ENCODE results near the gene SNAI3.

SNAI3 gene

DNA sequence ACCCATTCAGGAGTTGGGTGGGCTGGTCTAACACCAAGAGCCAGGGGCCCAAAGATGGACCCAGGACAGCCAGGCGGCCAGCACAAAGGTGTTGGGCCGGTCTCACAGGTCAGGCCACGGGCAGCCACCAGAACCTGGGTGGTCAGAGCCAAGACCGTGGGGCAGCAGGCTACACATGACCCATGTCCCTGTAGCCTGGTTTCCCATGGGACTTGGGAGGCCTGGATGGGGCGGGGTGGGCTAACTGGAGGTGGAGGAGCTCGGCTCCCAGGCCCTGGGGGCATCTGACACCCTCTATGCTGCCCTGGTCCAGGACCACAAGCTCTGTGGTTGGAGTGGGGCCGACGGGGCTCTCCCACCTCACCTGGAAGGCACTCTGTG lies 37.2 kb upstream of the SNAI3 start:
- no peaks in the 10 kb centered on the region for H3K27me3 ChIP-seq (ENCODE audit: low read depth, low read length)
- no peaks in the 10 kb centered on the region for H3K79me2 ChIP-seq (ENCODE audit: low read length)
- no peaks in the 10 kb centered on the region for H4K20me1 ChIP-seq (ENCODE audit: insufficient read depth, low read length)
- peaks cover 10% of the 10 kb centered on the region for H3K36me3 ChIP-seq (replicated peaks; ENCODE audit: low read depth, low read length)
- no peaks in the 10 kb centered on the region for H3K4me1 ChIP-seq (ENCODE audit: low read length)
- TF ChIP-seq, protein P1, sequence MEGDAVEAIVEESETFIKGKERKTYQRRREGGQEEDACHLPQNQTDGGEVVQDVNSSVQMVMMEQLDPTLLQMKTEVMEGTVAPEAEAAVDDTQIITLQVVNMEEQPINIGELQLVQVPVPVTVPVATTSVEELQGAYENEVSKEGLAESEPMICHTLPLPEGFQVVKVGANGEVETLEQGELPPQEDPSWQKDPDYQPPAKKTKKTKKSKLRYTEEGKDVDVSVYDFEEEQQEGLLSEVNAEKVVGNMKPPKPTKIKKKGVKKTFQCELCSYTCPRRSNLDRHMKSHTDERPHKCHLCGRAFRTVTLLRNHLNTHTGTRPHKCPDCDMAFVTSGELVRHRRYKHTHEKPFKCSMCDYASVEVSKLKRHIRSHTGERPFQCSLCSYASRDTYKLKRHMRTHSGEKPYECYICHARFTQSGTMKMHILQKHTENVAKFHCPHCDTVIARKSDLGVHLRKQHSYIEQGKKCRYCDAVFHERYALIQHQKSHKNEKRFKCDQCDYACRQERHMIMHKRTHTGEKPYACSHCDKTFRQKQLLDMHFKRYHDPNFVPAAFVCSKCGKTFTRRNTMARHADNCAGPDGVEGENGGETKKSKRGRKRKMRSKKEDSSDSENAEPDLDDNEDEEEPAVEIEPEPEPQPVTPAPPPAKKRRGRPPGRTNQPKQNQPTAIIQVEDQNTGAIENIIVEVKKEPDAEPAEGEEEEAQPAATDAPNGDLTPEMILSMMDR (IDR thresholded peaks at IDR 0.05; ENCODE audit: low read depth, low read length) = no peak
- no peak for TF ChIP-seq EZH2phosphoT487 (IDR thresholded peaks at IDR 0.05; ENCODE audit: low read depth)
- H3K27ac ChIP-seq (ENCODE audit: low read length) = no peak overlapping the region
- H3K4me2 ChIP-seq (ENCODE audit: low read length) = no peak overlapping the region
- no peak overlapping the region for H3K4me3 ChIP-seq (ENCODE audit: low read length)
- no peak overlapping the region for H2AFZ ChIP-seq (ENCODE audit: low read depth, low read length)
- H3K9me3 ChIP-seq (ENCODE audit: insufficient read depth, low read length) = no peaks in the 10 kb centered on the region
- H3K9ac ChIP-seq (ENCODE audit: low read length) = no peak overlapping the region

DNA sequence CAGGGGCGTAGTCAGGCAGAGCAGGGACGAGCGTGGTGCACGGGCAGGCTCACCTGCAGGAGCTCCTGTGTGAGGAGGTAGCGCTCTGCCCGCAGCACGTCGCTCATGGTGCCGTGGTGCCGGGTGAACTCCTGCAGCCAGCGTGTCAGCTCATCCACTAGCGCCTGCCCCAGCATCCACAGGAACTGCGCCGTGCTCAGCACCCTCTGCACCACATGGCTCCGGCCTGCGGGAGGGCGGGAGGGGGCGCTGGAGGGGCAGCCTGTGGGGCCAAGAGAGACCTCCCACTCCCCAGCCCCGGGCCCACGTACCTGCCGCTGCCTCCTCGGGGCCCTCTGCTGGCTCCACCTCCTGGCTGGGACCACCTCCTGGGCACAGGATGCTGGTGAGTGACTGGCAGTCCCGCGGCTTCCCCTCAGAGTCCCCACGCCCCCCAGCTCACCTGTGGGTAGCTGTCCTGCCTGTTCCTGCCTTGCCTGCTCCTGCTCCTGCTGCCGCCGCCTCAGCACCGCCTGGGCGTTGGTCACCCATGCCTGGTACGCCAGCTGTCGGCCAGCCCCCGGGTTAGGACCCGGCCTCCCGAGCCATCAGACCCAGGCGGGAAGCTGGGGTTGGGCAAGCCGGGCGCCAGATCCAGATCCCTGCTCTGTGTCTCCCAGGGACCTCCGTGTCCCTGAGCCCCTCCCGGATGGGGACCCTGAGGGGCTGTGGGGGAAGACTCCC lies 36.6 kb upstream of the SNAI3 start:
- Histone ChIP-seq H3K4me2 (ENCODE audit: low read length) (no peak overlapping the region), H4K20me1 (ENCODE audit: insufficient read depth, low read length) (no peaks in the 10 kb centered on the region)

DNA sequence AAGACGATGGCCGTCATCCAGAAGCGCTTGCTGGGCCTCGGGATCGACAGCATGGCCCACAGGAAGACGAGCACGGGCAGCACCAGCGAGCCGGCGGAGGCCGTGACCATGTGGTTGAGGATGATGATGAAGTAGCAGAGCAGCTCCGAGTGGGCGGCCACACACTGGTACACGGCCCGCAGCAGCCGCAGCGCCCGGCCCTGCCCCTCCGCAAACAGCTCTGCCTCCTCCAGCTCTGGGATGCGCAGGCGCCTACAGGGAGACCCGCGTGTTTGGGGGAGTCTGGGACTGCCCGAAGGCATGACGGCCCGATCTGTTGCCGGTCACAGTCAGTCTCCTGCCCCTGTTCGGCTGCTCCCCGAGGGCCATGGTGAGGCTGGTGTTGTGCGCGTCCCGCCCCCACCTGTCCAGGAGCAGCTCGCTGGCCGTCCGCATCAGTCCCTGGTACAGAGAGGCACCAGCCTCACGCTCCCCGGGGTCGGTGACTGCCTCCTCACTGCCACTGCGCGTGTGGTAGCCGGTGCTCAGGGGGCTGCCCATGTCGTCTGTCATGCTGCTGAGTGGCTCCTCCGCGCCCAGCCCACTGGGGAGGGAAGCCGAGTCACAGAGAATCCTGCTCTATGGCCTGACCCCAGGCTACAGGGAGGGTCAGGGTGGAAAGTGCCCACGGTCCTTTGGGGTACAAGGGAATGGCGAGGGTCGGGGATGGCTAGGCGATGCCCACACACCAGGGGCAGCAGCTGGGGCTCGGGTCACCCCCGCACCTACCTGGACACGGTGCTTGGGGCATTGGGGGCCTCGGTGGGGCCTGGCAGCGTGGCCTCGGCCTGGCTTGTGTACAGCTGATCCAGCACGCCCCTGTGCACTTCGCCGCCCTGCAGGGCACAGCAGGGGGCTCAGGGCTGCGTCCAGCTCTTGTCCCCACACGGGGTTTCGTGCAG lies 35.8 kb upstream of the SNAI3 start:
- TF ChIP-seq EZH2phosphoT487 (IDR thresholded peaks at IDR 0.05; ENCODE audit: low read depth) = no peak
- TF ChIP-seq, protein P1 (IDR thresholded peaks at IDR 0.05; ENCODE audit: low read depth, low read length) = no peak

More for the DNA sequence above, 36.6 kb upstream of the SNAI3 start:
- H3K9ac ChIP-seq (ENCODE audit: low read length) = no peak overlapping the region
- TF ChIP-seq, protein P1 (IDR thresholded peaks at IDR 0.05; ENCODE audit: low read depth, low read length) = no peak
- TF ChIP-seq EZH2phosphoT487 (IDR thresholded peaks at IDR 0.05; ENCODE audit: low read depth) = no peak
- H3K27ac ChIP-seq (ENCODE audit: low read length) = no peak overlapping the region
- H2AFZ ChIP-seq (ENCODE audit: low read depth, low read length) = no peak overlapping the region
- H3K4me3 ChIP-seq (ENCODE audit: low read length) = no peak overlapping the region
- no peaks in the 10 kb centered on the region for H3K4me1 ChIP-seq (ENCODE audit: low read length)
- H3K27me3 ChIP-seq (ENCODE audit: low read depth, low read length) = no peaks in the 10 kb centered on the region
- peaks cover 13% of the 10 kb centered on the region for H3K36me3 ChIP-seq (replicated peaks; ENCODE audit: low read depth, low read length)
- no peaks in the 10 kb centered on the region for H3K9me3 ChIP-seq (ENCODE audit: insufficient read depth, low read length)
- no peaks in the 10 kb centered on the region for H3K79me2 ChIP-seq (ENCODE audit: low read length)

GRCh38 chr16:88721236-88721635 lies 34.9 kb upstream of the SNAI3 start:
- no peaks in the 10 kb centered on the region for H3K79me2 ChIP-seq (ENCODE audit: low read length)
- no peak for TF ChIP-seq EZH2phosphoT487 (IDR thresholded peaks at IDR 0.05; ENCODE audit: low read depth)
- TF ChIP-seq, protein P1 (IDR thresholded peaks at IDR 0.05; ENCODE audit: low read depth, low read length) = no peak
- no peaks in the 10 kb centered on the region for H3K9me3 ChIP-seq (ENCODE audit: insufficient read depth, low read length)
- no peaks in the 10 kb centered on the region for H3K27me3 ChIP-seq (ENCODE audit: low read depth, low read length)
- no peak overlapping the region for H3K4me3 ChIP-seq (ENCODE audit: low read length)
- H4K20me1 ChIP-seq (ENCODE audit: insufficient read depth, low read length) = no peaks in the 10 kb centered on the region
- H2AFZ ChIP-seq (ENCODE audit: low read depth, low read length) = no peak overlapping the region
- H3K4me1 ChIP-seq (ENCODE audit: low read length) = no peaks in the 10 kb centered on the region
- no peak overlapping the region for H3K27ac ChIP-seq (ENCODE audit: low read length)
- peaks cover 23% of the 10 kb centered on the region for H3K36me3 ChIP-seq (replicated peaks; ENCODE audit: low read depth, low read length)
- no peak overlapping the region for H3K9ac ChIP-seq (ENCODE audit: low read length)
- H3K4me2 ChIP-seq (ENCODE audit: low read length) = no peak overlapping the region

More for the DNA sequence above, 35.8 kb upstream of the SNAI3 start:
- no peaks in the 10 kb centered on the region for H3K9me3 ChIP-seq (ENCODE audit: insufficient read depth, low read length)
- no peaks in the 10 kb centered on the region for H3K4me1 ChIP-seq (ENCODE audit: low read length)
- no peaks in the 10 kb centered on the region for H3K79me2 ChIP-seq (ENCODE audit: low read length)
- no peaks in the 10 kb centered on the region for H4K20me1 ChIP-seq (ENCODE audit: insufficient read depth, low read length)
- peaks cover 17% of the 10 kb centered on the region for H3K36me3 ChIP-seq (replicated peaks; ENCODE audit: low read depth, low read length)
- H3K4me3 ChIP-seq (ENCODE audit: low read length) = no peak overlapping the region
- no peak overlapping the region for H3K27ac ChIP-seq (ENCODE audit: low read length)
- no peak overlapping the region for H3K9ac ChIP-seq (ENCODE audit: low read length)
- no peak overlapping the region for H3K4me2 ChIP-seq (ENCODE audit: low read length)
- H3K27me3 ChIP-seq (ENCODE audit: low read depth, low read length) = no peaks in the 10 kb centered on the region
- no peak overlapping the region for H2AFZ ChIP-seq (ENCODE audit: low read depth, low read length)

Measured in OCI-LY3 (cell line).